CD4-positive, CD25-positive, alpha-beta regulatory T cell (primary cell): ENCODE data around the gene EFL1. TPM values are rescaled to one million over a fixed set of nuclear protein-coding genes. Genes with fewer than 3 reads are reported as not detected.
"Not testable (repeated sequence)": the region's sequence is repeated elsewhere in the genome, so short reads cannot be mapped to it uniquely, and the experiment has no call there.

ENCODE experiments used
- ATAC-seq, 2 donors: fragments of 150-1000 bp; cut with Tn5 transposase; one replicate each; pipeline ENCODE4 v1.10.0; 2021; ENCODE audit warnings: low read depth in 2 of 2, moderate number of reproducible peaks in 2 of 2, moderate library complexity in 1 of 2
- DNase-seq, 3 donors: peaks; one replicate each; pipeline versions ENCODE4 v3.0.0 to v3.0.0-alpha.2; 2012 to 2022; ENCODE audit warnings: mixed read lengths in 1 of 3
- H3K27ac ChIP-seq: one replicate; pipeline ENCODE4 v1.7.0; 2013; ENCODE audit warnings: mild to moderate bottlenecking, low read length; ENCODE audit not compliant: insufficient read depth, poor library complexity, severe bottlenecking
- H3K27me3 ChIP-seq: one replicate; pipeline ENCODE4 v1.7.0; 2013; ENCODE audit warnings: low read length; ENCODE audit not compliant: control insufficient read depth, insufficient read depth
- H3K36me3 ChIP-seq: one replicate; pipeline ENCODE4 v1.7.0; 2013; ENCODE audit warnings: mild to moderate bottlenecking, low read length, moderate library complexity; ENCODE audit not compliant: control insufficient read depth, insufficient read depth
- H3K4me1 ChIP-seq: 2 replicates; pipeline ENCODE4 v1.7.0; 2013; ENCODE audit warnings: mild to moderate bottlenecking, low read length; ENCODE audit not compliant: insufficient read depth, control insufficient read depth, poor library complexity, severe bottlenecking
- H3K4me3 ChIP-seq: one replicate; pipeline ENCODE4 v1.7.0; 2013; ENCODE audit warnings: low read depth, mild to moderate bottlenecking, low read length, moderate library complexity
- H3K9me3 ChIP-seq, 2 experiments: 1 replicate in 1 of 2; 2 replicates in 1 of 2; pipeline ENCODE4 v1.7.0; 2013; ENCODE audit warnings: low read length in 2 of 2, mild to moderate bottlenecking in 1 of 2, moderate library complexity in 1 of 2; ENCODE audit not compliant: control insufficient read depth in 2 of 2
- H3K27ac Mint-ChIP-seq, 3 donors: one replicate each; pipeline ENCODE4 v1.8.0; 2020 to 2022; ENCODE audit warnings: mild to moderate bottlenecking in 3 of 3, mixed read lengths in 3 of 3, moderate library complexity in 2 of 3
- H3K27me3 Mint-ChIP-seq: one replicate; pipeline ENCODE4 v1.8.0; 2022; ENCODE audit warnings: mild to moderate bottlenecking, mixed read lengths
- H3K36me3 Mint-ChIP-seq: one replicate; pipeline ENCODE4 v1.8.0; 2020; ENCODE audit warnings: mixed read lengths
- H3K4me1 Mint-ChIP-seq, 4 donors: one replicate each; pipeline ENCODE4 v1.8.0; 2020 to 2022; ENCODE audit warnings: mixed read lengths in 4 of 4, mild to moderate bottlenecking in 1 of 4
- H3K4me3 Mint-ChIP-seq, 4 donors: one replicate each; pipeline ENCODE4 v1.8.0; 2020 to 2022; ENCODE audit warnings: mild to moderate bottlenecking in 4 of 4, mixed read lengths in 4 of 4, moderate library complexity in 3 of 4
- H3K9me3 Mint-ChIP-seq, 7 donors: one replicate each; pipeline ENCODE4 v1.8.0; 2020 to 2022; ENCODE audit warnings: mixed read lengths in 7 of 7, mild to moderate bottlenecking in 3 of 7, moderate library complexity in 2 of 7
- polyA plus RNA-seq, 4 donors: library from polyadenylated mRNA; unstranded; fragments of 300-500 nt; fragmentation: Illumina TruSeq; gene quantifications; one replicate each; pipeline ENCODE4 v1.2.3, GENCODE V29; 2021
- total RNA-seq: library from RNA; stranded (reverse); gene quantifications from one replicate; pipeline ENCODE4 v1.2.3, GENCODE V29; 2022

The EFL1 gene
- total and polyA plus RNA-seq, 5 donors from 2014 or later: 11.6 to 18.2 (median 16.3) TPM

- no peak overlapping the region for H3K4me3 ChIP-seq
- H3K27me3 ChIP-seq: no peaks in the 10 kb centered on the region
- Mint-ChIP-seq H3K4me3 (no peak overlapping the region), H3K36me3 (no peaks in the 10 kb centered on the region), H3K4me1 (peaks cover 0 to 5% (median 1%) of the 10 kb centered on the region in 4 donors), H3K27ac (no peak overlapping the region), H3K9me3 (peaks cover 0 to 3% (median 0%) of the 10 kb centered on the region in 7 donors), H3K27me3 (peaks cover 10% of the 10 kb centered on the region)
- DNase-seq (no peak), ATAC-seq (no peak)
- no peak overlapping the region for H3K27ac ChIP-seq
- H3K36me3 ChIP-seq: no peaks in the 10 kb centered on the region
- H3K9me3 ChIP-seq: no peaks in the 10 kb centered on the region
- no peaks in the 10 kb centered on the region for H3K4me1 ChIP-seq
Observed at GRCh38 chr15:82303956-82304777, 41.6 kb upstream of the EFL1 start.

- Histone ChIP-seq H3K9me3 (no peaks in the 10 kb centered on the region), H3K4me1 (no peaks in the 10 kb centered on the region), H3K36me3 (no peaks in the 10 kb centered on the region), H3K27ac (no peak overlapping the region), H3K4me3 (no peak overlapping the region), H3K27me3 (no peaks in the 10 kb centered on the region)
- Mint-ChIP-seq H3K27ac (no peak overlapping the region), H3K27me3 (peaks cover 6% of the 10 kb centered on the region), H3K4me3 (no peak overlapping the region), H3K4me1 (peaks cover 0 to 20% (median 8%) of the 10 kb centered on the region in 4 donors), H3K36me3 (no peaks in the 10 kb centered on the region), H3K9me3 (peaks cover 0 to 1% (median 0%) of the 10 kb centered on the region in 7 donors)
- DNase-seq: no peak
- no peak for ATAC-seq
Observed at GRCh38 chr15:82301296-82302016, 38.9 kb upstream of the EFL1 start.

- Histone ChIP-seq H3K27me3 (no peaks in the 10 kb centered on the region), H3K4me1 (no peaks in the 10 kb centered on the region), H3K36me3 (no peaks in the 10 kb centered on the region), H3K9me3 (no peaks in the 10 kb centered on the region), H3K4me3 (no peak overlapping the region), H3K27ac (no peak overlapping the region)
- Mint-ChIP-seq H3K4me3 (no peak overlapping the region), H3K27me3 (peaks cover 6% of the 10 kb centered on the region), H3K9me3 (peaks cover 0 to 1% (median 0%) of the 10 kb centered on the region in 7 donors), H3K27ac (no peak overlapping the region), H3K36me3 (no peaks in the 10 kb centered on the region), H3K4me1 (peaks cover 0 to 20% (median 8%) of the 10 kb centered on the region in 4 donors)
- DNase-seq (no peak), ATAC-seq (no peak)
Observed at GRCh38 chr15:82300883-82301282, 38.3 kb upstream of the EFL1 start.

- not testable (repeated sequence) for H3K4me3 Mint-ChIP-seq
Observed at GRCh38 chr15:82300326-82300725, 37.8 kb upstream of the EFL1 start.

DNA sequence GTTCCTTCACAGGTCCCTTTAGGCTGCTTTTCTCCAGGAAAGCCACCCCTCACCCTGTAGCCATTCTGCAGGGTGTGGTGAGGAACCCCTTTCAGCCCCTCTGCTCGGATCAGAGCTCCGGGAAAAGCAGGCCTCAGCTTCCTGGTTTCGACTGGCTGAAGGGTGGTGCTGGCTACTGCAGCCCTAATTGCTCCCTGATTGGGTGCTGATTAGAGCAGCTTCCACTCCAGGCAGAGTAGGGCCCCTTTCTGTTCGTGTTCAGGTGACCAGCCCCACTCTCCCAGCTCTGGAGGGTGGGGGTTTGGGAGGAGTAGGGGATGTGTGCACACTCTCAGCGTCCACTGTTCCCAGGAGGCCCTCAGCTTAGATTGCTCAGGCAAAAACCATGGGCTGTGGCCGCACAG, 37.0 kb upstream of the EFL1 start:
- H3K36me3 ChIP-seq, H3K9me3 Mint-ChIP-seq, H3K27me3 Mint-ChIP-seq, H3K27me3 ChIP-seq, H3K4me3 ChIP-seq, DNase-seq, H3K4me3 Mint-ChIP-seq, H3K9me3 ChIP-seq, H3K27ac ChIP-seq, H3K4me1 ChIP-seq, H3K36me3 Mint-ChIP-seq, H3K27ac Mint-ChIP-seq, ATAC-seq: not testable (repeated sequence)
- peaks cover 0 to 17% (median 6%) of the 10 kb centered on the region in 4 donors for H3K4me1 Mint-ChIP-seq

More at GRCh38 chr15:82300326-82300725, 37.8 kb upstream of the EFL1 start:
- H3K9me3 ChIP-seq, H3K27me3 ChIP-seq, H3K4me3 ChIP-seq, H3K4me1 ChIP-seq, DNase-seq, H3K27me3 Mint-ChIP-seq, ATAC-seq, H3K9me3 Mint-ChIP-seq, H3K27ac ChIP-seq, H3K36me3 ChIP-seq, H3K36me3 Mint-ChIP-seq: not testable (repeated sequence)
- peaks cover 0 to 20% (median 8%) of the 10 kb centered on the region in 4 donors for H3K4me1 Mint-ChIP-seq
- H3K27ac Mint-ChIP-seq: peak overlapping the region in 1 of 3 donors; percentile 59

DNA sequence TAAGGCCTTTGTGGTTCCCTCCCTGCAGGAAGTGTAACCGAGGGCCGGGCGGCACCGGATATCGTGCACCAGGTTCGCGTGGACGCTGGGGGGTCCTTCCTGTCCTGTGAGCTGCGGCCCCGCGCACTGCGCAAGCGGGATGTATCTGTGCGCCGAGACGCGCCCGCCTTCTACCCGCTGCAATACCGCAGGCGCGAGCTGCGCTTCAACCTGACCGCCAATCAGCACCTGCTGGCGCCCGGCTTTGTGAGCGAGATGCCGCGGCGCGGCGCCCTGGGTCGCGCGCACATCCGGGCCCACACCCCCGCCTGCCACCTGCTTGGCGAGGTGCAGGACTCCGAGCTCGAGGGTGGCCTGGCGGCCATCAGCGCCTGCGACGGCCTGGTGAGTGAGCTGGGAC, 36.0 kb upstream of the EFL1 start:
- no peak overlapping the region for H3K27ac ChIP-seq
- H3K36me3 ChIP-seq: no peaks in the 10 kb centered on the region
- H3K36me3 Mint-ChIP-seq: no peaks in the 10 kb centered on the region
- H3K9me3 ChIP-seq: no peaks in the 10 kb centered on the region
- ATAC-seq (peak; percentile 83 to 84), DNase-seq (peak in 2 of 3 donors; percentile 55 to 76)
- no peaks in the 10 kb centered on the region for H3K4me1 ChIP-seq
- H3K4me1 Mint-ChIP-seq: peaks cover 0 to 17% (median 6%) of the 10 kb centered on the region in 4 donors
- peaks cover 6% of the 10 kb centered on the region for H3K27me3 Mint-ChIP-seq
- H3K27ac Mint-ChIP-seq: no peak overlapping the region
- H3K4me3 ChIP-seq: no peak overlapping the region
- H3K9me3 Mint-ChIP-seq: peaks cover 0 to 1% (median 0%) of the 10 kb centered on the region in 7 donors
- peak overlapping the region in 2 of 4 donors; percentile 13 to 62 for H3K4me3 Mint-ChIP-seq
- H3K27me3 ChIP-seq: no peaks in the 10 kb centered on the region

- Mint-ChIP-seq H3K36me3 (no peaks in the 10 kb centered on the region), H3K4me1 (peaks cover 0 to 17% (median 6%) of the 10 kb centered on the region in 4 donors), H3K27me3 (peaks cover 6% of the 10 kb centered on the region), H3K27ac (peak overlapping the region in 1 of 3 donors; percentile 65), H3K9me3 (peaks cover 0 to 1% (median 0%) of the 10 kb centered on the region in 7 donors), H3K4me3 (peak overlapping the region in 1 of 4 donors; percentile 75)
- no peak for DNase-seq
- Histone ChIP-seq H3K4me1 (no peaks in the 10 kb centered on the region), H3K27me3 (no peaks in the 10 kb centered on the region), H3K36me3 (no peaks in the 10 kb centered on the region), H3K27ac (no peak overlapping the region), H3K9me3 (no peaks in the 10 kb centered on the region), H3K4me3 (no peak overlapping the region)
- ATAC-seq: no peak
Observed at GRCh38 chr15:82298032-82298431, 35.5 kb upstream of the EFL1 start.
